DOHH2 (cell line): Measurements from ENCODE around the gene KBTBD8.

Experiments used
- H3F3A ChIP-seq: fragments of 200-600 bp; sonication (generic), shearing (Covaris generic); 2 replicates; pipeline ENCODE4 v1.6.0; 2016; ENCODE audit warnings: antibody characterized with exemption, mild to moderate bottlenecking; ENCODE audit not compliant: control insufficient read depth, insufficient read depth
- H3K27ac ChIP-seq: fragments of 200-600 bp; sonication (generic); 2 replicates; pipeline ENCODE4 v1.5.1; 2014; ENCODE audit warnings: low read depth, mild to moderate bottlenecking, low read length, moderate library complexity
- H3K27me3 ChIP-seq: fragments of 200-600 bp; sonication (generic); 2 replicates; pipeline ENCODE4 v1.6.1; 2014; ENCODE audit warnings: mild to moderate bottlenecking, low read length, mixed read lengths; ENCODE audit not compliant: control insufficient read depth
- H3K36me3 ChIP-seq: fragments of 200-600 bp; sonication (generic); 2 replicates; pipeline ENCODE4 v1.6.1; 2014; ENCODE audit warnings: mild to moderate bottlenecking, low read length, moderate library complexity, mixed read lengths; ENCODE audit not compliant: control insufficient read depth
- H3K4me1 ChIP-seq: fragments of 200-600 bp; sonication (generic); 2 replicates; pipeline ENCODE4 v1.6.1; 2014; ENCODE audit warnings: mild to moderate bottlenecking, low read length, mixed read lengths; ENCODE audit not compliant: control insufficient read depth
- H3K4me2 ChIP-seq: fragments of 200-600 bp; sonication (generic); 2 replicates; pipeline ENCODE4 v1.6.0; 2014; ENCODE audit warnings: mild to moderate bottlenecking, low read length, moderate library complexity
- H3K4me3 ChIP-seq: fragments of 200-600 bp; sonication (generic); 2 replicates; pipeline ENCODE4 v1.5.1; 2014; ENCODE audit warnings: mild to moderate bottlenecking, low read length, mixed read lengths
- H3K79me2 ChIP-seq: fragments of 200-600 bp; sonication (generic); 2 replicates; pipeline ENCODE4 v1.6.1; 2014; ENCODE audit warnings: mild to moderate bottlenecking, low read length, mixed read lengths; ENCODE audit not compliant: control insufficient read depth
- H3K9me2 ChIP-seq: fragments of 200-600 bp; sonication (generic); replicated peaks from 2 replicates; pipeline ENCODE4 v1.6.1; 2014; ENCODE audit warnings: mild to moderate bottlenecking, low read length, mixed read lengths; ENCODE audit not compliant: control insufficient read depth
- H3K9me3 ChIP-seq: fragments of 200-600 bp; sonication (generic); 2 replicates; pipeline ENCODE4 v1.6.1; 2014; ENCODE audit warnings: antibody characterized with exemption, low read length, mixed read lengths; ENCODE audit not compliant: control insufficient read depth, insufficient read depth
- H4K20me1 ChIP-seq: fragments of 200-600 bp; sonication (generic); 2 replicates; pipeline ENCODE4 v1.6.0; 2014; ENCODE audit warnings: low read depth, mild to moderate bottlenecking, antibody characterized with exemption, low read length, moderate library complexity; ENCODE audit not compliant: control insufficient read depth, insufficient read depth
- EZH2phosphoT487 ChIP-seq: fragments of 200-600 bp; sonication (generic); IDR thresholded peaks from 2 replicates; pipeline ENCODE4 v1.6.1; 2017; ENCODE audit warnings: borderline replicate concordance, mild to moderate bottlenecking, antibody characterized with exemption, low read length, moderate library complexity, mixed read lengths
- TF ChIP-seq, protein P1 (sequence below): fragments of 200-600 bp; sonication (generic); IDR thresholded peaks from one replicate; pipeline ENCODE4 v1.5.1; 2014; ENCODE audit warnings: antibody characterized with exemption, mild to moderate bottlenecking, low read depth, low read length; ENCODE audit not compliant: poor library complexity, severe bottlenecking

KBTBD8 gene

DNA sequence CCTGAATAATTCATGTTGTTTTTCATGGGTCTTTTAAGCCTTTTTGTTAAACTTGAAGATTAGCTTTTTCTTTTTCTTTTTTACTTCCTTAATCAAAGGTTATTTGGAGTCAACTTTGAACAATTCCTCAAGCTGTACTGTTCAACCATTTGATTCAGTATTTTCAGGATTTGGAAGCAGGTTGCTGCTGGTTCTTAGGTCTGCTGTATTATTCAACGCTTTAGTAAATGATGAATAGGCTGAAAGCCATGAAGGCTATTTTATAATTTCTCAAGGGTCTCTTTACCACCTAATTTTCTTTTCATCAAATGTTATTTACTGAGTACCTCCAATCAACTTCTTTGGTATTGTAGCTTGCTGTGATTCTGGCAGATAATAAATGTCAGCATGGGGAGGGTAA, 45.8 kb upstream of the KBTBD8 start:
- Histone ChIP-seq H3K36me3 (no peaks in the 10 kb centered on the region), H3K4me2 (no peak overlapping the region), H3K27me3 (no peaks in the 10 kb centered on the region), H3K4me1 (no peaks in the 10 kb centered on the region), H3F3A (no peaks in the 10 kb centered on the region), H3K4me3 (no peak overlapping the region), H3K79me2 (no peaks in the 10 kb centered on the region), H3K9me3 (no peaks in the 10 kb centered on the region), H3K9me2 (no peaks in the 10 kb centered on the region), H4K20me1 (no peaks in the 10 kb centered on the region), H3K27ac (no peak overlapping the region)
- TF ChIP-seq, protein P1, sequence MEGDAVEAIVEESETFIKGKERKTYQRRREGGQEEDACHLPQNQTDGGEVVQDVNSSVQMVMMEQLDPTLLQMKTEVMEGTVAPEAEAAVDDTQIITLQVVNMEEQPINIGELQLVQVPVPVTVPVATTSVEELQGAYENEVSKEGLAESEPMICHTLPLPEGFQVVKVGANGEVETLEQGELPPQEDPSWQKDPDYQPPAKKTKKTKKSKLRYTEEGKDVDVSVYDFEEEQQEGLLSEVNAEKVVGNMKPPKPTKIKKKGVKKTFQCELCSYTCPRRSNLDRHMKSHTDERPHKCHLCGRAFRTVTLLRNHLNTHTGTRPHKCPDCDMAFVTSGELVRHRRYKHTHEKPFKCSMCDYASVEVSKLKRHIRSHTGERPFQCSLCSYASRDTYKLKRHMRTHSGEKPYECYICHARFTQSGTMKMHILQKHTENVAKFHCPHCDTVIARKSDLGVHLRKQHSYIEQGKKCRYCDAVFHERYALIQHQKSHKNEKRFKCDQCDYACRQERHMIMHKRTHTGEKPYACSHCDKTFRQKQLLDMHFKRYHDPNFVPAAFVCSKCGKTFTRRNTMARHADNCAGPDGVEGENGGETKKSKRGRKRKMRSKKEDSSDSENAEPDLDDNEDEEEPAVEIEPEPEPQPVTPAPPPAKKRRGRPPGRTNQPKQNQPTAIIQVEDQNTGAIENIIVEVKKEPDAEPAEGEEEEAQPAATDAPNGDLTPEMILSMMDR: no peak
- no peak for TF ChIP-seq EZH2phosphoT487

DNA sequence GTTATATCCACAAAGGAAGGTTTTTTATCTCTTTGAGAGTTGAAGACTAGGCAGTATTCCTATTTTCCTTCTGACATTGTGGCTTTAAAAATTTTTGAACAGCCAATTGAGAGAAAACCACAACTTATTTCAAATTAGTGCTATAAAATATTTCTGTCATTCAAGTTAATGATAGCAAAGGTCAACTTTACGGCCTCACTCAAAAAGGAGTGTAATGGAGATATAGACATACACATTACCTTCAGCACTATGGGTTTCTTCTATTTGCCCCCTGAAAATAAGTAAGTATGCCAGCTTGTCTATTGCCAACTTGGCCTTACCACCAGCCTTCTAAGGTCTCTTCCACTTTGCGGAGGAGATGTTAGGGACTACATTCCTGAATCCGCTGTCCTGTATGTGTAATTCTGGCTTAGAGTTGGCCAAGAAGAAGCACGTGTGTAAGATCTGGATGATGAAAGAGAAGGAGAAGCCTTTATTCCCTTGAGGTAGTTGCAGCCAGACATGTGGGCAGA, 44.1 kb upstream of the KBTBD8 start:
- Histone ChIP-seq H3K9me3 (no peaks in the 10 kb centered on the region), H3K9me2 (no peaks in the 10 kb centered on the region)

DNA sequence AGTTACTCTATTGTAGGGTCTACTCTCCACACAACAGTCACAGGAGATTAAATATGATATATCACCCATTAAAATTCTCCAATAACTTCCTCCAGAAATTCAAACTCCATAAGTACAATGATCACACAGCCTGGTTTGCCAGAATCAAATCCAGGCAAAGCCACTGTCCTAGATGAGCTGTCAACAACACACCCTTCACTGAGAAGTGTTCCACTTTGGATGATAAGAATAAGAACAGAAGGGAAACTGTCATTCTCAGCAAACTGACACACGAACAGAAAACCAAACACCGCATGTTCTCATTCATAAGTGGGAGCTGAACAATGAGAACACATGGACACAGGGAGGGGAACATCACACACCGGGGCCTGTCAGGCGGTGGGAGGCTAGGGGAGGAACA, 41.4 kb upstream of the KBTBD8 start:
- H3K4me1 ChIP-seq: no peaks in the 10 kb centered on the region
- no peak overlapping the region for H3K4me2 ChIP-seq
- no peaks in the 10 kb centered on the region for H3K9me3 ChIP-seq
- no peaks in the 10 kb centered on the region for H3K9me2 ChIP-seq
- H4K20me1 ChIP-seq: no peaks in the 10 kb centered on the region
- H3K36me3 ChIP-seq: no peaks in the 10 kb centered on the region
- TF ChIP-seq, protein P1: no peak
- TF ChIP-seq EZH2phosphoT487: no peak
- H3K27ac ChIP-seq: no peak overlapping the region
- no peaks in the 10 kb centered on the region for H3K27me3 ChIP-seq
- no peaks in the 10 kb centered on the region for H3F3A ChIP-seq
- H3K4me3 ChIP-seq: no peak overlapping the region
- H3K79me2 ChIP-seq: no peaks in the 10 kb centered on the region

More for the DNA sequence above, 44.1 kb upstream of the KBTBD8 start:
- Histone ChIP-seq H4K20me1 (no peaks in the 10 kb centered on the region), H3K36me3 (no peaks in the 10 kb centered on the region), H3K4me3 (no peak overlapping the region), H3K79me2 (no peaks in the 10 kb centered on the region), H3F3A (no peaks in the 10 kb centered on the region), H3K4me2 (no peak overlapping the region), H3K27me3 (no peaks in the 10 kb centered on the region), H3K4me1 (no peaks in the 10 kb centered on the region), H3K27ac (no peak overlapping the region)
- no peak for TF ChIP-seq EZH2phosphoT487
- TF ChIP-seq, protein P1: no peak
